Large intestine (tissue), 3 donors: Measurements from ENCODE around the gene BSN. TPM values are rescaled to one million over a fixed set of nuclear protein-coding genes. Genes with fewer than 3 reads are reported as not detected.
A peak's percentile ranks its signal among the peaks of the same experiment; 100 is the strongest.

Experiments used
- DNase-seq, 2 donors: peaks; one replicate each; pipeline versions ENCODE4 v3.0.0 to v3.0.0-alpha.2; 2013
- H3K27ac ChIP-seq: one replicate; pipeline ENCODE4 v1.5.1; 2013; ENCODE audit warnings: low read length
- H3K27me3 ChIP-seq: 2 replicates; pipeline ENCODE4 v1.6.1; 2013; ENCODE audit warnings: low read length; ENCODE audit not compliant: control insufficient read depth, insufficient read depth
- H3K36me3 ChIP-seq: 2 replicates; pipeline ENCODE4 v1.6.1; 2013; ENCODE audit warnings: low read length; ENCODE audit not compliant: control insufficient read depth, insufficient read depth
- H3K4me1 ChIP-seq: one replicate; pipeline ENCODE4 v1.6.1; 2013; ENCODE audit warnings: low read length; ENCODE audit not compliant: control insufficient read depth, insufficient read depth
- H3K4me3 ChIP-seq: one replicate; pipeline ENCODE4 v1.5.1; 2013; ENCODE audit warnings: low read length
- H3K9me3 ChIP-seq: one replicate; pipeline ENCODE4 v1.6.1; 2013; ENCODE audit warnings: mild to moderate bottlenecking, low read depth, low read length, moderate library complexity; ENCODE audit not compliant: control insufficient read depth
- WGBS: methylation state at CpG from one replicate; pipeline ENCODE4 v1.1.5; 2013; ENCODE audit warnings: low lambda C conversion rate; ENCODE audit not compliant: insufficient coverage; 5-methylcytosine and 5-hydroxymethylcytosine counted together
- polyA plus RNA-seq: library from polyadenylated mRNA; unstranded; fragments of 120-200 nt; gene quantifications from one replicate; pipeline ENCODE4 v1.2.1, GENCODE V29; 2013

The BSN gene
- polyA plus RNA-seq, 1 donor, result 1.3 TPM

GRCh38 chr3:49523756-49524747 lies 30.2 kb upstream of the BSN start:
- Histone ChIP-seq H3K27ac (no peak overlapping the region), H3K4me3 (no peak overlapping the region), H3K36me3 (peaks cover 30% of the 10 kb centered on the region), H3K9me3 (no peaks in the 10 kb centered on the region), H3K27me3 (no peaks in the 10 kb centered on the region), H3K4me1 (peaks cover under 1% of the 10 kb centered on the region)
- no CpG with 5 or more reads among the region's 5 CpGs for WGBS
- no peak for DNase-seq

GRCh38 chr3:49529567-49529966 lies 24.7 kb upstream of the BSN start:
- H3K4me1 ChIP-seq, result no peaks in the 10 kb centered on the region
- no peak overlapping the region for H3K4me3 ChIP-seq
- H3K27ac ChIP-seq, result no peak overlapping the region
- no peak for DNase-seq
- H3K27me3 ChIP-seq, result no peaks in the 10 kb centered on the region
- H3K9me3 ChIP-seq, result no peaks in the 10 kb centered on the region
- peaks cover 36% of the 10 kb centered on the region for H3K36me3 ChIP-seq

GRCh38 chr3:49530231-49530630 lies 24.0 kb upstream of the BSN start:
- no peak overlapping the region for H3K27ac ChIP-seq
- peaks cover 34% of the 10 kb centered on the region for H3K36me3 ChIP-seq
- no peaks in the 10 kb centered on the region for H3K9me3 ChIP-seq
- no peaks in the 10 kb centered on the region for H3K4me1 ChIP-seq
- DNase-seq, result no peak
- H3K27me3 ChIP-seq, result no peaks in the 10 kb centered on the region
- WGBS, result no CpG with 5 or more reads among the region's 5 CpGs
- no peak overlapping the region for H3K4me3 ChIP-seq

DNA sequence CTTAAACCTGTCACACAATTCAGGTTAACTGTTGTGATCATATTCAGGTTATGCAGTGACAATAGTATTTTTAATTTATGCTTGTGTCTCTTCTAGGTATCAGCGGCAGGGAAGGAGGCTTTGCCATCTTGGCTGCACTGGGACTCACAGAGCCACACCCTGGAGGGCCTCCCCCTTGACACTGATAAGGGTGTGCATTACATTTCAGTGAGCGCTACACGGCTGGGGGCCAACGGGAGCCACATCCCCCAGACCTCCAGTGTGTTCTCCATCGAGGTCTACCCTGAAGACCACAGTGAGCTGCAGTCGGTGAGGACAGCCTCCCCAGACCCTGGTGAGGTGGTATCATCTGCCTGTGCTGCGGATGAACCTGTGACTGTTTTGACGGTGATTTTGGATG lies 23.6 kb upstream of the BSN start:
- WGBS, result no CpG with 5 or more reads among the region's 8 CpGs
- no peak for DNase-seq
- H3K27ac ChIP-seq, result no peak overlapping the region
- no peaks in the 10 kb centered on the region for H3K9me3 ChIP-seq
- no peaks in the 10 kb centered on the region for H3K4me1 ChIP-seq
- H3K36me3 ChIP-seq, result peaks cover 35% of the 10 kb centered on the region
- H3K27me3 ChIP-seq, result no peaks in the 10 kb centered on the region
- H3K4me3 ChIP-seq, result no peak overlapping the region

- peaks cover 36% of the 10 kb centered on the region for H3K36me3 ChIP-seq
- WGBS, result no CpG with 5 or more reads among the region's 10 CpGs
- H3K4me3 ChIP-seq, result no peak overlapping the region
- no peaks in the 10 kb centered on the region for H3K27me3 ChIP-seq
- no peaks in the 10 kb centered on the region for H3K9me3 ChIP-seq
- H3K4me1 ChIP-seq, result no peaks in the 10 kb centered on the region
- DNase-seq, result no peak
- no peak overlapping the region for H3K27ac ChIP-seq
Observed at GRCh38 chr3:49531218-49531617, 23.1 kb upstream of the BSN start.

GRCh38 chr3:49531715-49532114 lies 22.6 kb upstream of the BSN start:
- no peak for DNase-seq
- Histone ChIP-seq H3K4me1 (peaks cover 1% of the 10 kb centered on the region), H3K9me3 (no peaks in the 10 kb centered on the region), H3K27me3 (no peaks in the 10 kb centered on the region), H3K4me3 (no peak overlapping the region), H3K36me3 (peaks cover 36% of the 10 kb centered on the region), H3K27ac (no peak overlapping the region)
- WGBS, result no CpG with 5 or more reads among the region's 16 CpGs

- H3K27ac ChIP-seq, result no peak overlapping the region
- peaks cover 2% of the 10 kb centered on the region for H3K4me1 ChIP-seq
- WGBS, result no CpG with 5 or more reads among the region's 13 CpGs
- peaks cover 34% of the 10 kb centered on the region for H3K36me3 ChIP-seq
- DNase-seq, result no peak
- no peaks in the 10 kb centered on the region for H3K27me3 ChIP-seq
- no peak overlapping the region for H3K4me3 ChIP-seq
- no peaks in the 10 kb centered on the region for H3K9me3 ChIP-seq
Observed at GRCh38 chr3:49533031-49533430, 21.2 kb upstream of the BSN start.

GRCh38 chr3:49533786-49534519 lies 20.3 kb upstream of the BSN start:
- H3K4me1 ChIP-seq, result peaks cover 2% of the 10 kb centered on the region
- H3K27ac ChIP-seq, result no peak overlapping the region
- DNase-seq, result no peak
- no peak overlapping the region for H3K4me3 ChIP-seq
- H3K27me3 ChIP-seq, result no peaks in the 10 kb centered on the region
- H3K36me3 ChIP-seq, result peaks cover 34% of the 10 kb centered on the region
- WGBS, result 80% methylated on average over 1 of the region's 9 CpGs
- H3K9me3 ChIP-seq, result no peaks in the 10 kb centered on the region

- peak in 1 of 2 donors; percentile 24 for DNase-seq
- Histone ChIP-seq H3K4me3 (no peak overlapping the region), H3K27me3 (no peaks in the 10 kb centered on the region), H3K36me3 (peaks cover 34% of the 10 kb centered on the region), H3K27ac (no peak overlapping the region), H3K4me1 (peaks cover 2% of the 10 kb centered on the region), H3K9me3 (no peaks in the 10 kb centered on the region)
- WGBS, result 100% methylated on average over 3 of the region's 14 CpGs
Observed at GRCh38 chr3:49534581-49535441, 19.5 kb upstream of the BSN start.
